ENCODE data around the gene IAPP. TPM values are rescaled to one million over a fixed set of nuclear protein-coding genes. Genes with fewer than 3 reads are reported as not detected.
A peak's percentile ranks its signal among the peaks of the same experiment; 100 is the strongest.

Gene IAPP
- total and polyA plus RNA-seq, 9 of the 15 experiments (the other 6 are each of a cell fraction or from before 2014, with no cell fraction given) = not detected

DNA sequence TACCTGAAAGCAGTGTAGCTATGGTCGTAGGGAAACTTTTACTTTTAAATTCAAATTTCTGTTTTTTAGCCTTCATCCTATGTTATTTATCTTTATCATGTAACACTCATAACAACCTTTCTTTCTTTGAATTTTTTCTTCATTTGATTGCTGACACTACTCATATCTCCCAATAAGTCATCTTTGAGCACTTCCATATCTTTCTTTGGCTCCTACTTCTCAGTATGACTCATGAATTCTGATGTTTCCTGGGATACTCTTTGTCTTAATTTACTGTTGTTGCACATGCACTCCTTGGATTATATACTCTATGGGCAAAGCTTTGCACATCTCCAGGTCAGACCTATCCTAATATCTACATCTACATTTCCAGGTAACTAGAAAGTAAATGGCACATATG lies 18.1 kb upstream of the IAPP start:
- CTCF ChIA-PET (ENCODE audit: low intra/inter-chr PET ratio) = no interaction called here
- H3K4me2 ChIP-seq (ENCODE audit: insufficient read depth, low read length) = no peak overlapping the region
- H3K9me1 ChIP-seq (ENCODE audit: control insufficient read depth, insufficient read depth, low read length) = no peaks in the 10 kb centered on the region
- no peaks in the 10 kb centered on the region for H4K20me1 ChIP-seq (replicated peaks; ENCODE audit: control insufficient read depth, insufficient read depth, low read length)
- ATAC-seq (no peak), FAIRE-seq (no peak), DNase-seq (ENCODE audit: extremely low read depth in 1 of 4, low spot score in 3 of 4) (peak in 1 of 4 experiments; percentile 11)
- no peak overlapping the region for H3K27ac ChIP-seq (ENCODE audit: extremely low read depth, low read depth, low read length)
- no peaks in the 10 kb centered on the region for H3K9me3 ChIP-seq (replicated peaks; ENCODE audit: control insufficient read depth, insufficient read depth, low read depth, low read length)
- no peak overlapping the region for H3K4me3 ChIP-seq
- in situ Hi-C loops (cut with MboI) = no loop called here
- BruUV-seq (replicated peaks) = no TSS peak
- H3K9ac ChIP-seq (ENCODE audit: insufficient read depth in 1 of 2, low read depth in 2 of 2, low read length in 2 of 2) = no peak overlapping the region
- POLR2A ChIA-PET = interaction anchor here (0.7 kb wide), 2 partner anchors 37 to 973 kb away, joined by 3 read pairs; no protein-coding TSS in a partner anchor
- no peak overlapping the region for H2AFZ ChIP-seq (ENCODE audit: low read depth, low read length)
- no peaks in the 10 kb centered on the region for H3K79me2 ChIP-seq (ENCODE audit: control insufficient read depth, insufficient read depth, low read length)
- no peaks in the 10 kb centered on the region for H3K36me3 ChIP-seq (ENCODE audit: control insufficient read depth, insufficient read depth, low read length)
- H3K27me3 ChIP-seq (ENCODE audit: control insufficient read depth in 2 of 2, insufficient read depth in 2 of 2, low read length in 2 of 2) = no peaks in the 10 kb centered on the region
- H3K4me1 ChIP-seq (replicated peaks in 1 of 2; ENCODE audit: control insufficient read depth in 2 of 2, insufficient read depth in 2 of 2, low read length in 2 of 2) = peaks cover 0 to 26% of the 10 kb centered on the region in 2 experiments; a peak in 2 of 5 replicates
- intact Hi-C loops (cut with micrococcal nuclease) = loop anchor here (5.0 kb wide), 1 partner anchor 63 kb away; no protein-coding TSS in a partner anchor
- WGBS (ENCODE audit: insufficient coverage, low coverage, missing lambda C conversion rate) = 44% methylated on average over 1 of the region's 1 CpG
- no peak for TF ChIP-seq POLR2G (IDR thresholded peaks at IDR 0.05; ENCODE audit: low read depth, low read length)
- TF ChIP-seq HCFC1 (IDR thresholded peaks at IDR 0.05; ENCODE audit: low read depth, low read length) = no peak
- TF ChIP-seq ZBTB49 (CRISPR knock-in tag; IDR thresholded peaks at IDR 0.05; ENCODE audit: borderline replicate concordance) = no peak
- peak; percentile 62 for TF ChIP-seq FOSL1 (tag; conservative IDR thresholded peaks at IDR 0.05)
- no peak for TF ChIP-seq ZBTB26 (CRISPR knock-in tag; IDR thresholded peaks at IDR 0.05)
- no peak for TF ChIP-seq ZNF780A (CRISPR knock-in tag; IDR thresholded peaks at IDR 0.05)
- no peak for TF ChIP-seq ZNF146 (CRISPR knock-in tag; IDR thresholded peaks at IDR 0.05; ENCODE audit: unreplicated experiment)
- no peak for TF ChIP-seq TSC22D4 (tag; IDR thresholded peaks at IDR 0.05)
- no peak for TF ChIP-seq RB1 (IDR thresholded peaks at IDR 0.05; ENCODE audit: low read depth)
- TF ChIP-seq ZNF589 (CRISPR knock-in tag; IDR thresholded peaks at IDR 0.05; ENCODE audit: low read depth) = no peak
- TF ChIP-seq PHF20 (IDR thresholded peaks at IDR 0.05; ENCODE audit: partially characterized antibody) = no peak
- peak; percentile 34; the same call in 1 of the 2 replicates for TF ChIP-seq NFE2 (IDR thresholded peaks at IDR 0.05; ENCODE audit: low read depth)
- no peak for TF ChIP-seq RBM39 (optimal IDR thresholded peaks at IDR 0.05; ENCODE audit: low read depth, low read length)
- no peak for TF ChIP-seq MAZ (CRISPR knock-in tag; conservative IDR thresholded peaks at IDR 0.05 in 1 of 2, IDR thresholded peaks at IDR 0.05 in 1 of 2)
- TF ChIP-seq SMARCA4 (IDR thresholded peaks at IDR 0.05) = peak; percentile 34; the same call in 1 of the 2 replicates
- TF ChIP-seq PYGO2 (tag; IDR thresholded peaks at IDR 0.05) = no peak
- TF ChIP-seq BDP1 (IDR thresholded peaks at IDR 0.05; ENCODE audit: insufficient read depth, insufficient read length) = no peak
- no peak for TF ChIP-seq U2AF2 (optimal IDR thresholded peaks at IDR 0.05; ENCODE audit: low read depth, low read length)
- no peak for TF ChIP-seq TAF7 (tag; IDR thresholded peaks at IDR 0.05)
- no peak for TF ChIP-seq ETV1 (tag; conservative IDR thresholded peaks at IDR 0.05; ENCODE audit: low read depth)
- TF ChIP-seq USF1 (CRISPR knock-in tag; IDR thresholded peaks at IDR 0.05) = no peak
- no peak for TF ChIP-seq XRCC4 (IDR thresholded peaks at IDR 0.05; ENCODE audit: extremely low read depth, insufficient read depth, insufficient read length)
